Measurements from ENCODE around the gene SCP2.
"Not testable (repeated sequence)": the region's sequence is repeated elsewhere in the genome, so short reads cannot be mapped to it uniquely, and the experiment has no call there.

The SCP2 gene

GRCh38 chr1:52917156-52917555 lies 9.9 kb upstream of the SCP2 start:
- DNase-seq (ENCODE audit: low spot score), result no peak

- DNase-seq (ENCODE audit: low spot score), result no peak
Observed at GRCh38 chr1:52917581-52917980, 9.5 kb upstream of the SCP2 start.

GRCh38 chr1:52918201-52918600 lies 8.9 kb upstream of the SCP2 start:
- no peak for DNase-seq (ENCODE audit: low spot score)

GRCh38 chr1:52919051-52919722 lies 7.9 kb upstream of the SCP2 start:
- no peak for DNase-seq (ENCODE audit: low spot score)

GRCh38 chr1:52919723-52920483 lies 7.2 kb upstream of the SCP2 start:
- no peak for DNase-seq (ENCODE audit: low spot score)

GRCh38 chr1:52920791-52921291 lies 6.2 kb upstream of the SCP2 start:
- no peak for DNase-seq (ENCODE audit: low spot score)

GRCh38 chr1:52925571-52926005 lies 1.5 kb upstream of the SCP2 start:
- DNase-seq (ENCODE audit: low spot score), result no peak

GRCh38 chr1:52926864-52927211 lies 238 bp upstream of the SCP2 start:
- DNase-seq (ENCODE audit: low spot score), result no peak

- no peak for DNase-seq (ENCODE audit: low spot score)
Observed at GRCh38 chr1:52928015-52928404, 934 bp downstream of the SCP2 start.

GRCh38 chr1:52929019-52929418 lies 1.9 kb downstream of the SCP2 start:
- DNase-seq (ENCODE audit: low spot score), result no peak

GRCh38 chr1:52937433-52938182 lies 10.5 kb downstream of the SCP2 start:
- no peak for DNase-seq (ENCODE audit: low spot score)

- DNase-seq (ENCODE audit: low spot score), result no peak
Observed at GRCh38 chr1:52938183-52938451, 11.0 kb downstream of the SCP2 start.

- DNase-seq (ENCODE audit: low spot score), result no peak
Observed at GRCh38 chr1:52943876-52944416, 16.9 kb downstream of the SCP2 start.

- no peak for DNase-seq (ENCODE audit: low spot score)
Observed at GRCh38 chr1:52944566-52944965, 17.5 kb downstream of the SCP2 start.

- DNase-seq (ENCODE audit: low spot score), result no peak
Observed at GRCh38 chr1:52947490-52947889, 20.4 kb downstream of the SCP2 start.

- not testable (repeated sequence) for DNase-seq (ENCODE audit: low spot score)
Observed at GRCh38 chr1:52949602-52950001, 22.5 kb downstream of the SCP2 start.

GRCh38 chr1:52952112-52952511 lies 25.0 kb downstream of the SCP2 start:
- DNase-seq (ENCODE audit: low spot score), result no peak

GRCh38 chr1:52955129-52955970 lies 28.3 kb downstream of the SCP2 start:
- DNase-seq (ENCODE audit: low spot score), result no peak

- DNase-seq (ENCODE audit: low spot score), result no peak
Observed at GRCh38 chr1:52963101-52963500, 36.0 kb downstream of the SCP2 start.

GRCh38 chr1:52967666-52968065 lies 40.6 kb downstream of the SCP2 start:
- no peak for DNase-seq (ENCODE audit: low spot score)

GRCh38 chr1:52969234-52969633 lies 42.2 kb downstream of the SCP2 start:
- not testable (repeated sequence) for DNase-seq (ENCODE audit: low spot score)

- DNase-seq (ENCODE audit: low spot score), result no peak
Observed at GRCh38 chr1:52970149-52970548, 43.1 kb downstream of the SCP2 start.

Data from ecto neural progenitor cell (in vitro differentiated cells).